ENCODE measurements around the gene MED15. TPM values are rescaled to one million over a fixed set of nuclear protein-coding genes. Genes with fewer than 3 reads are reported as not detected.

MED15 gene
- polyA plus RNA-seq, 1 experiment: 42.7 TPM

GRCh38 chr22:20632518-20632917 lies 125.1 kb downstream of the MED15 start:
- Histone ChIP-seq H3K27me3 (ENCODE audit: control insufficient read depth, insufficient read depth, low read length) (peaks cover 12% of the 10 kb centered on the region), H3K36me3 (ENCODE audit: control insufficient read depth, insufficient read depth, low read length) (no peaks in the 10 kb centered on the region), H3K4me3 (ENCODE audit: low read depth, low read length) (no peak overlapping the region)
- no peak for DNase-seq (ENCODE audit: low read depth)
- ChIA-PET CTCF (interaction anchor here (1.1 to 1.2 kb wide), 2 partner anchors 13 to 26 kb away, joined by 3 read pairs; no protein-coding TSS in a partner anchor), POLR2A (no interaction called here)
- TF ChIP-seq, protein P1, sequence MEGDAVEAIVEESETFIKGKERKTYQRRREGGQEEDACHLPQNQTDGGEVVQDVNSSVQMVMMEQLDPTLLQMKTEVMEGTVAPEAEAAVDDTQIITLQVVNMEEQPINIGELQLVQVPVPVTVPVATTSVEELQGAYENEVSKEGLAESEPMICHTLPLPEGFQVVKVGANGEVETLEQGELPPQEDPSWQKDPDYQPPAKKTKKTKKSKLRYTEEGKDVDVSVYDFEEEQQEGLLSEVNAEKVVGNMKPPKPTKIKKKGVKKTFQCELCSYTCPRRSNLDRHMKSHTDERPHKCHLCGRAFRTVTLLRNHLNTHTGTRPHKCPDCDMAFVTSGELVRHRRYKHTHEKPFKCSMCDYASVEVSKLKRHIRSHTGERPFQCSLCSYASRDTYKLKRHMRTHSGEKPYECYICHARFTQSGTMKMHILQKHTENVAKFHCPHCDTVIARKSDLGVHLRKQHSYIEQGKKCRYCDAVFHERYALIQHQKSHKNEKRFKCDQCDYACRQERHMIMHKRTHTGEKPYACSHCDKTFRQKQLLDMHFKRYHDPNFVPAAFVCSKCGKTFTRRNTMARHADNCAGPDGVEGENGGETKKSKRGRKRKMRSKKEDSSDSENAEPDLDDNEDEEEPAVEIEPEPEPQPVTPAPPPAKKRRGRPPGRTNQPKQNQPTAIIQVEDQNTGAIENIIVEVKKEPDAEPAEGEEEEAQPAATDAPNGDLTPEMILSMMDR (IDR thresholded peaks at IDR 0.05; ENCODE audit: insufficient read depth, low read depth, low read length): no peak

GRCh38 chr22:20634560-20635226 lies 127.3 kb downstream of the MED15 start:
- DNase-seq (ENCODE audit: low read depth): no peak
- Histone ChIP-seq H3K4me3 (ENCODE audit: low read depth, low read length) (no peak overlapping the region), H3K36me3 (ENCODE audit: control insufficient read depth, insufficient read depth, low read length) (no peaks in the 10 kb centered on the region), H3K27me3 (ENCODE audit: control insufficient read depth, insufficient read depth, low read length) (peaks cover 12% of the 10 kb centered on the region)
- TF ChIP-seq, protein P1 (IDR thresholded peaks at IDR 0.05; ENCODE audit: insufficient read depth, low read depth, low read length): no peak
- ChIA-PET POLR2A (no interaction called here), CTCF (no interaction called here)

- POLR2A ChIA-PET: no interaction called here
- Histone ChIP-seq H3K4me3 (ENCODE audit: low read depth, low read length) (no peak overlapping the region), H3K27me3 (ENCODE audit: control insufficient read depth, insufficient read depth, low read length) (peaks cover 12% of the 10 kb centered on the region), H3K36me3 (ENCODE audit: control insufficient read depth, insufficient read depth, low read length) (no peaks in the 10 kb centered on the region)
- CTCF ChIA-PET: no interaction called here
- DNase-seq (ENCODE audit: low read depth): no peak
- TF ChIP-seq, protein P1 (IDR thresholded peaks at IDR 0.05; ENCODE audit: insufficient read depth, low read depth, low read length): no peak
Measured at GRCh38 chr22:20635227-20635591, 127.8 kb downstream of the MED15 start.

DNA sequence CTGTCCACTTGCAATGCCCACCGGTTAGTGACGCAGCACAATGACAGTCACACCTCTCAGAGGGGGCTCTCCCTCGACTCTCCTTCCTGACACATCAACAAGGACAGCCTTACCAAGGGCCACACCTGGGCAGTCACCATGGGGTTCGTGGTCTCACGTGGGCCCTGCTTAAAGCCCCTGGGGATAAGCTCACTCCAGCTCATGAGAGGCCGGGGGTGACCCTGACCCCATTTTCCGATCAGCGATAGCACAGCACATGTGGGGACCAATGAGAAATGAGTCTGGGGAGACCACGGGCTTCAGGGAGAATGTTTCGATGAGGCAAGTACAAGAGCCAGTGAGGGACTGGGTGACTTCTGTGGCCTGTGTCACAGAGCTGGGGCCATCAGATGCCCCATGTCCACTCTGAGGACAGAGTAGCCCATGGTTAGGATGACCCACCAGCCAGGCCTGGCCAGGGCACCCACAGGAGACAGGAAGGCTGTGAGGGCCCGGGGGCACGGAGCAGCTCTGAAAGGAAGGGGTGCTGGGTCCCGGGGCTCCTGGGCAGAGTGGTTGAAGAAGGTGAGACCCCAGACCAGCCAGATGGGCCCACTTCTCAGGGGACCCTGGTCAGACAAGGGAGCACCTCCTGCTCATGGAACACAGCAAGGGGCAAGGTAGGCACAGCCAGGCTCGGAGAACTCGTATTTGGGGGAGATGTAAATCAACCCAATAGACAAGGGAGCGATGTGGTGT lies 128.8 kb downstream of the MED15 start:
- peaks cover 8% of the 10 kb centered on the region; the same call in 1 of the 2 replicates for H3K27me3 ChIP-seq (ENCODE audit: control insufficient read depth, insufficient read depth, low read length)
- no peak for DNase-seq (ENCODE audit: low read depth)
- H3K36me3 ChIP-seq (ENCODE audit: control insufficient read depth, insufficient read depth, low read length): no peaks in the 10 kb centered on the region
- ChIA-PET POLR2A (no interaction called here), CTCF (interaction anchor here (1.2 kb wide), 1 partner anchor 10 kb away, joined by 6 read pairs; no protein-coding TSS in a partner anchor)
- TF ChIP-seq, protein P1 (IDR thresholded peaks at IDR 0.05; ENCODE audit: insufficient read depth, low read depth, low read length): no peak
- H3K4me3 ChIP-seq (ENCODE audit: low read depth, low read length): no peak overlapping the region

GRCh38 chr22:20636945-20637344 lies 129.5 kb downstream of the MED15 start:
- POLR2A ChIA-PET: no interaction called here

More at GRCh38 chr22:20636945-20637344, 129.5 kb downstream of the MED15 start:
- Histone ChIP-seq H3K27me3 (ENCODE audit: control insufficient read depth, insufficient read depth, low read length) (peaks cover 8% of the 10 kb centered on the region; the same call in 1 of the 2 replicates), H3K36me3 (ENCODE audit: control insufficient read depth, insufficient read depth, low read length) (no peaks in the 10 kb centered on the region), H3K4me3 (ENCODE audit: low read depth, low read length) (no peak overlapping the region)
- CTCF ChIA-PET: interaction anchor here (1.2 kb wide), 1 partner anchor 9 kb away, joined by 6 read pairs; no protein-coding TSS in a partner anchor
- no peak for DNase-seq (ENCODE audit: low read depth)
- TF ChIP-seq, protein P1 (IDR thresholded peaks at IDR 0.05; ENCODE audit: insufficient read depth, low read depth, low read length): no peak
